ENCODE measurements around the gene BARHL1. TPM values are rescaled to one million over a fixed set of nuclear protein-coding genes. Genes with fewer than 3 reads are reported as not detected.

Gene BARHL1
- total RNA-seq, 2 experiments from 2014 or later, result not detected

- ChIA-PET POLR2A (no interaction called here), CTCF (no interaction called here)
- intact Hi-C loops (cut with micrococcal nuclease), result no loop called here
- Mint-ChIP-seq H3K4me3 (no peak overlapping the region), H3K27ac (no peak overlapping the region), H3K9me3 (no peaks in the 10 kb centered on the region), H3K36me3 (ENCODE audit: low read depth) (peaks cover 49% of the 10 kb centered on the region), H3K27me3 (peaks cover 11% of the 10 kb centered on the region), H3K4me1 (ENCODE audit: low read depth) (peaks cover 8% of the 10 kb centered on the region)
- TF ChIP-seq CTCF (IDR thresholded peaks at IDR 0.05), result no peak
- no peak for ATAC-seq
- DNase-seq, result no peak
These were observed 12.9 kb downstream of the BARHL1 start for GRCh38 chr9:132595319-132595718.

GRCh38 chr9:132596200-132596599 is 13.8 kb downstream of the BARHL1 start:
- no peak for ATAC-seq
- Mint-ChIP-seq H3K36me3 (ENCODE audit: low read depth) (peaks cover 57% of the 10 kb centered on the region), H3K4me1 (ENCODE audit: low read depth) (peaks cover 3% of the 10 kb centered on the region), H3K9me3 (no peaks in the 10 kb centered on the region), H3K27ac (no peak overlapping the region), H3K4me3 (no peak overlapping the region), H3K27me3 (peaks cover 6% of the 10 kb centered on the region)
- intact Hi-C loops (cut with micrococcal nuclease), result no loop called here
- no peak for DNase-seq
- TF ChIP-seq CTCF (IDR thresholded peaks at IDR 0.05), result no peak
- ChIA-PET CTCF (no interaction called here), POLR2A (interaction anchor here (0.5 kb wide), 1 partner anchor 1190 kb away, joined by 3 read pairs; no protein-coding TSS in a partner anchor)

GRCh38 chr9:132597073-132597775 is 14.8 kb downstream of the BARHL1 start:
- intact Hi-C loops (cut with micrococcal nuclease), result no loop called here
- ChIA-PET CTCF (no interaction called here), POLR2A (no interaction called here)
- Mint-ChIP-seq H3K36me3 (ENCODE audit: low read depth) (peaks cover 66% of the 10 kb centered on the region), H3K4me1 (ENCODE audit: low read depth) (no peaks in the 10 kb centered on the region), H3K27me3 (no peaks in the 10 kb centered on the region), H3K27ac (no peak overlapping the region), H3K9me3 (no peaks in the 10 kb centered on the region), H3K4me3 (no peak overlapping the region)
- ATAC-seq (no peak), DNase-seq (no peak)
- no peak for TF ChIP-seq CTCF (IDR thresholded peaks at IDR 0.05)

GRCh38 chr9:132600326-132600984 is 18.0 kb downstream of the BARHL1 start:
- H3K4me3 Mint-ChIP-seq, result no peak overlapping the region
- no peaks in the 10 kb centered on the region for H3K27me3 Mint-ChIP-seq
- H3K36me3 Mint-ChIP-seq (ENCODE audit: low read depth), result peaks cover 72% of the 10 kb centered on the region
- POLR2A ChIA-PET, result interaction anchor here (0.6 kb wide), 1 partner anchor 69 kb away, joined by 3 read pairs; the partner anchor contains the start of gene DDX31
- ATAC-seq, result no peak
- CTCF ChIA-PET, result interaction anchor here (0.7 to 1.2 kb wide), 2 partner anchors 15 to 190 kb away, joined by 3 read pairs; partner anchors contain the start of gene CFAP77
- H3K27ac Mint-ChIP-seq, result no peak overlapping the region
- TF ChIP-seq CTCF (IDR thresholded peaks at IDR 0.05), result no peak
- intact Hi-C loops (cut with micrococcal nuclease), result no loop called here
- DNase-seq, result no peak
- H3K9me3 Mint-ChIP-seq, result no peaks in the 10 kb centered on the region
- H3K4me1 Mint-ChIP-seq (ENCODE audit: low read depth), result no peaks in the 10 kb centered on the region

- TF ChIP-seq CTCF (IDR thresholded peaks at IDR 0.05), result no peak
- peaks cover 72% of the 10 kb centered on the region for H3K36me3 Mint-ChIP-seq (ENCODE audit: low read depth)
- H3K4me1 Mint-ChIP-seq (ENCODE audit: low read depth), result no peaks in the 10 kb centered on the region
- no peak overlapping the region for H3K27ac Mint-ChIP-seq
- ChIA-PET POLR2A (no interaction called here), CTCF (no interaction called here)
- H3K4me3 Mint-ChIP-seq, result no peak overlapping the region
- H3K27me3 Mint-ChIP-seq, result no peaks in the 10 kb centered on the region
- ATAC-seq (no peak), DNase-seq (no peak)
- no peaks in the 10 kb centered on the region for H3K9me3 Mint-ChIP-seq
- intact Hi-C loops (cut with micrococcal nuclease), result no loop called here
These were observed 19.8 kb downstream of the BARHL1 start for GRCh38 chr9:132602207-132602606.
